Measurements from ENCODE around the gene ECEL1. TPM values are rescaled to one million over a fixed set of nuclear protein-coding genes. Genes with fewer than 3 reads are reported as not detected.
A peak's percentile ranks its signal among the peaks of the same experiment; 100 is the strongest.
"Not testable (repeated sequence)": the region's sequence is repeated elsewhere in the genome, so short reads cannot be mapped to it uniquely, and the experiment has no call there.

Gene ECEL1, protein sequence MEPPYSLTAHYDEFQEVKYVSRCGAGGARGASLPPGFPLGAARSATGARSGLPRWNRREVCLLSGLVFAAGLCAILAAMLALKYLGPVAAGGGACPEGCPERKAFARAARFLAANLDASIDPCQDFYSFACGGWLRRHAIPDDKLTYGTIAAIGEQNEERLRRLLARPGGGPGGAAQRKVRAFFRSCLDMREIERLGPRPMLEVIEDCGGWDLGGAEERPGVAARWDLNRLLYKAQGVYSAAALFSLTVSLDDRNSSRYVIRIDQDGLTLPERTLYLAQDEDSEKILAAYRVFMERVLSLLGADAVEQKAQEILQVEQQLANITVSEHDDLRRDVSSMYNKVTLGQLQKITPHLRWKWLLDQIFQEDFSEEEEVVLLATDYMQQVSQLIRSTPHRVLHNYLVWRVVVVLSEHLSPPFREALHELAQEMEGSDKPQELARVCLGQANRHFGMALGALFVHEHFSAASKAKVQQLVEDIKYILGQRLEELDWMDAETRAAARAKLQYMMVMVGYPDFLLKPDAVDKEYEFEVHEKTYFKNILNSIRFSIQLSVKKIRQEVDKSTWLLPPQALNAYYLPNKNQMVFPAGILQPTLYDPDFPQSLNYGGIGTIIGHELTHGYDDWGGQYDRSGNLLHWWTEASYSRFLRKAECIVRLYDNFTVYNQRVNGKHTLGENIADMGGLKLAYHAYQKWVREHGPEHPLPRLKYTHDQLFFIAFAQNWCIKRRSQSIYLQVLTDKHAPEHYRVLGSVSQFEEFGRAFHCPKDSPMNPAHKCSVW
- total RNA-seq (2014; rRNA removed), result not detected in 2 replicates
- not detected for polyA plus RNA-seq (2012)

DNA sequence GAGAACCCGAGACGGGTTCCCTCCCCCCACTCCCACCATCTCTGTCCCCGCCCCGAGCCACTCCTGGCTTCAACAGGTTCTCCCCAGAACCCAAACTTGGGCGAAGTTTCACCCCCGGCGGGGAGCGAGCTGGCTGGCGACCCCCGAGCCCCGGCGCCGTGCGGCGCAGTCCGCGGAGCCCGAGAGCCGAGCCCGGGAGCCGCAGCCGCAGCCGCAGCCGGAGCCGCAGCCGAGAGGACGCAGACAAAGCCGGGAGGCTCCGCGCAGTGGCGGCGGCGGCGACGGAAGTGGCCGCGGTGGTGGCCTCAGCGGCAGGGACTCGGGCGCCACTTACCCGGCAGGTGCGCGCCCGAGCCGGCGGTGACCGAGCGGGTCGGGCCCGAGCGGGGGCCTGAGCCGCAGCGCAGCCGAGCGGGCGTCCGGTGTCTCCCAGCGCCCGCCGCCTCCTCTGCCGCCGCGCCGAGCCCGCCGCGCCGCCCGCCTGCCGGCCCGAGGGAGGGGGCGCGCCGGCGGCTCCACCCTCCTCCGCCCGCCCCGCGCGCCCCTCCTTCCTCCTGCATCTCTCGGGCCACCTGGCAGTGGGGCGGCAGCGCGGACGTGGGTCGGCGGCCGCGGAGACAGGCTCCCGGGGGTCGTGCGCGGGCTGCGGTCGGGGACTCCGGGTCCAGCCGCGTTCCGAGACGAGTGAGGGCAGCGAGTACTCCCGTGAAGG lies at the start of gene ECEL1:
TSS of gene ECEL1 (minus strand) at position 450 of the 712 bp plus-strand sequence. CDS start 1,181 bp downstream, outside the sequence.
- no peak for DNase-seq (ENCODE audit: low read depth)

GRCh38 chr2:232537079-232537478 lies 49.4 kb upstream of the ECEL1 start:
- DNase-seq (ENCODE audit: low read depth), result no peak

GRCh38 chr2:232535761-232536530 lies 48.3 kb upstream of the ECEL1 start:
- no peak for DNase-seq (ENCODE audit: low read depth)

DNA sequence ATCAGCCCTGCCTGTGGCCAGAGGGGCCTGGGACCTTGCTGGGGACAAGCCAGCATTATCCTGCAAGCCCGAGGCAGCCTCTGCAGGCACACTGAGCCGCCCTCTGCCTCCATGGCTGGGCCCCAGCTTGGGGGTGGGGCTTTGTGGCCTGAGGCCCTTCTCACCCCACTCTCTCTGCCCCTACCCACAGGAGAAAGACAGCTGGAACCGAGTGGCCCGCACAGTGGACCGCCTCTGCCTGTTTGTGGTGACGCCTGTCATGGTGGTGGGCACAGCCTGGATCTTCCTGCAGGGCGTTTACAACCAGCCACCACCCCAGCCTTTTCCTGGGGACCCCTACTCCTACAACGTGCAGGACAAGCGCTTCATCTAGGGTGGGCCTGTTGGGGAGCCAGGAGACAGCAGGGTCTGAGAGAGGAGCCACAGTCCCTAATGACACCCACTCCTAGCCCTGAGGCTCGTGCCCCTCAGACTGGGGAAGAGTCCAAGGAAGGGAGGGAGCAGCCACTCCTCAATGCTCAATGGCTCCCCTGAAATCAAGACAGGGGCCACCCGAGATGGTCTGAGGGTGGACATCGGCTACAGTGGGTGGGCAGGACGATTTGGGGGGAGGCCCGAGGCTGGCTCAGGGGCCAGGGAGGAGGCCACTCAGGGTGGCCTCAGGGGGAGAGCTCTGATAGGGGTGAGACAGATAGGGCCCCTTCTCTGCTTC lies 47.5 kb upstream of the ECEL1 start:
- no peak for DNase-seq (ENCODE audit: low read depth)

DNA sequence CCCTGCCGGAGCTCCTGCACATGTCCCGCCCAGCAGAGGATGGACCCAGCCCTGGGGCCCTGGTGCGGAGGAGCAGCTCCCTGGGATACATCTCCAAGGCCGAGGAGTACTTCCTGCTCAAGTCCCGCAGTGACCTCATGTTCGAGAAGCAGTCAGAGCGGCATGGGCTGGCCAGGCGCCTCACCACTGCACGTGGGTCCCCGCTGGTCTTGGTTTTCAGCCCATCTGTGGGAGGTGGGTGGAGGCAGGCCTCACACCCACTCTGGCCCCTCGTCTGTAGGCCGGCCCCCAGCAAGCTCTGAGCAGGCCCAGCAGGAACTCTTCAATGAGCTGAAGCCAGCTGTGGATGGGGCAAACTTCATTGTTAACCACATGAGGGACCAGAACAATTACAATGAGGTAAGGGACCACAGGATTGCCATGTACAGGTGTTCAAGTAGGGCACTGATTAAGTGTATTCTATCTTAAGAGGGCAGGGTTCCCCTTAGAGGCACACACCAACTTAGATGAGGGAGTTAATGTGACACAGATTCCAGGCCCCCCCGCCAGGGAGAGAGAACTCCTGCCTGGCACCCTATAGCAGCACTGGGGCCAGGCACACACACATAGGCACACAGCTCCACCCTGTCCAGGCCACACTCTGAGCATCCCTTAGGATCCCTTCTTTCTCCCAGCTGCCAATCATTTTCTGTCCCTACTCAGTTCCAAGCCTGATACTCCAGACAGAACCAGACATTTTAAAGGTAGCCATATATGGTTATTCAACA lies 46.5 kb upstream of the ECEL1 start:
- no peak for DNase-seq (ENCODE audit: low read depth)

DNA sequence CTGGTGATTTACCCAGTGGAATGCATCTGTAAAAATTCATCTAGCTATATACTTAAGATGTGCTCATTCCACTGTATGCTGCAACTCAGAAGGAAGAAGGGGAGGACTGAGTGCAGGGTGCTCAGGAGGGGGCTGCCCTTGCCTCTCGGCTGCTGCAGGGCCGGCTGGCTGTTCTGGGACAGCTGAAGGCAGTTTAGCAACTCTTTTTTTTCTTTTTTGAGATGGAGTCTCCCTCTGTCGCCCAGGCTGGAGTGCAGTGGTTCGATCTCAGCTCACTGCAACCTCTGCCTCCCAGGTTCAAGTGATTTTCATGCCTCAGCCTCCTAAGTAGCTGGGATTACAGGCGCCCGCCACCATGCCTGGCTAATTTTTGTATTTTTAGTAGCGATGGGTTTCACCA lies 45.2 kb upstream of the ECEL1 start:
- not testable (repeated sequence) for DNase-seq (ENCODE audit: low read depth)

DNA sequence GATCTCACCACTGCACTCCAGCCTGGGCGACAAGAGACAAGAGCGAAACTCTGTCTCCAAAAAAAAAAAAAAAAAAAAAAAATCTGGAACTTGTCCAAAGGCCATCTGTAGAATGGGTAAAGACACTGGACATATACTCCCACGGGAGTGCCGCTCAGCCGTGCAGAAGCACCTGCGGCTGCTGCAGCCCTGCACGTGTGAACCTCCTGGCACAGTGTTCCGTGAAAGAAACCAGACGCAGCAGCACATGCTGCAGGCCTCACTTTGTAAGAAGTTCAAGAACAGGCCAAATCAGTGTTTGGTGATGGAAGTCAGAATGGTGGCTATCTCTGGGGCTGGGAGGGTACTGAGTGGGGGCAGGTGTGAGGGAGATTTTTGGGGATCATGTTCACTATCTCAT lies 44.8 kb upstream of the ECEL1 start:
- no peak for DNase-seq (ENCODE audit: low read depth)

DNA sequence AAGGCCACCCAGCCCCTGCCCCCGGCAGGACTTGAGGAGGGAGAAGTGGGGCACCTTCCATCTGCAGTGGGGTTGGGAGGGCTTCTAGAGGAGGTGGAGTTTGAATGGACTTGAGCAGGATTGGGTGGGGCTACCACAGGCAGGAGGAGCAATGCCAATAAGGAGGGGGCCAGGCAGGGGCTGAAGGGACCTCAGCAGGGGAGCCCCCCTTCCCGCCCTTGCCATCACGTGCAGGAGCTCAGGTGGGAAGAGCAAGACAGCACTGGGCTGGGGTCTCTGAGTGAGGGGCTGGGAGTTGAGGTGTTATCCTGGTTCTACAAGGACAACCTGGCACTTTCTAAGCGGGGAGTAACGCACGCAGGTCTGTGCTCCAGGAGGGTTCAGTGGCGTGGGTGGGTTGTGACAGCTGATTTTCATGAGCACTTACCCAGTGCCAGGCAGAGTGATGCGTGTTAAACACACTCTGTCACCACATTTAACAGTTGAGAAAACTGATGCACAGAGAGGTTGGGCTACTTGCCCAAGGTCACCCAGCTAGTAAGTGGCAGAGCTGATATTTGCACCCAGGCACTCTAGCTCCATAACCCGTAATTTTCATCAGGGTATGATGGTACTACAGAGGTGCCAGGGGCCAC lies 43.1 kb upstream of the ECEL1 start:
- DNase-seq (ENCODE audit: low read depth), result no peak

- DNase-seq (ENCODE audit: low read depth), result no peak
Observed at GRCh38 chr2:232529806-232530547, 42.3 kb upstream of the ECEL1 start.

- peak; percentile 44 for DNase-seq (ENCODE audit: low read depth)
Observed at GRCh38 chr2:232528746-232529460, 41.3 kb upstream of the ECEL1 start.

DNA sequence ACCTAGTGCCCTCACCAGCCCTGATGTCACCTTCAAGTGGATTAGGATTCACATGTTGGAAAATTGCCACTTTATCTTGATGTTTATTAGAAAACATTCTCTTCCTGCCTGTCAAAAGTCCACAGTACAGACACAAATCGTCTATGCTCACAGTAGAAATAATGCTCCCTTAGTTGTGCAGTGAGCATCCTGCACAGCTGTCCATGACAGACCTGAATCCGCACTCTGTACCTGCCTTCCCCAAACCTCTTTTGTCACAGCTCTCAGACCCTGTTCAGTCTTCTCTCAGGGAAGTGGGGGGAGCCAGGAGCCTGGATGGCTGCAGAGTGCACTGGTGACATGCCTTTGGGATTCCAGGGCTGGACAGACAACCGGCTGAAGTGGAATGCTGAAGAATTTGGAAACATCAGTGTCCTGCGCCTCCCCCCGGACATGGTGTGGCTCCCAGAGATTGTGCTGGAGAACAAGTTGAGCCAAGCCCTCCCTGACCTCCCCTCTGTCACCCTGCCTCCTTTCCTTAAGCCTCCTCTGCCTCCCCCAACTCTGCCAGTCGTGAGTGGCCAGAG lies 40.4 kb upstream of the ECEL1 start:
- DNase-seq (ENCODE audit: low read depth), result no peak

- no peak for DNase-seq (ENCODE audit: low read depth)
Observed at GRCh38 chr2:232526372-232526941, 38.8 kb upstream of the ECEL1 start.

DNA sequence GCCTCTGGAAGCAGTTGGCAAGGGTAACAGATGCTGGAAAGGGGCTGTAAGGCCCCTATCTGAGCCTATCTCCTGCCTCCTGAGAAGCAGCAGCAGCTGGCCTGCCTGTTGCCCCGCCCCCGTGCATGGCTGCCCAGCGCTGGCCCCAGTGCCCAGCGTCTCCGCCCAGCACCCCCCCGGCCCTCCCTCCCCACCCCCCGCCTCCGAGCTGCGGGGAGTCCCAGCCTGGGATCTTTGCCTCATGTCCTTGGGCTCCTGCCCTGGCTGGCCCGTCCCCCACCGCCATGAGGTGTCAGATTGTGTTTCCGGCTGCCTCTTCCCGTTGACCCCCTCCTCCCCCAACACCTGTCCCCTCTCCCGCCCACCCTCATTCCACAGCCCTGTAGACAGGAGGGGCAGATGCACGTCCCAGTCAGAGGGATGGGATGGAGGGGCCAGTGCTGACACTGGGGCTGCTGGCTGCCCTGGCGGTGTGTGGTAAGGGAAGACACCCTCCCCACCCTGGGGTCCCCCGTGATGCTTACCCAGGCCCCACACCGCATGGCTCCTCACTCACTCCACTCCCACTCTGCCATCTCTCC lies 38.2 kb upstream of the ECEL1 start, which contains the start of gene CHRND:
TSS of gene CHRND (plus strand) at position 370 of the 581 bp plus-strand sequence. CDS start at position 426, 56 bp downstream.
- DNase-seq (ENCODE audit: low read depth), result peak; percentile 91

DNA sequence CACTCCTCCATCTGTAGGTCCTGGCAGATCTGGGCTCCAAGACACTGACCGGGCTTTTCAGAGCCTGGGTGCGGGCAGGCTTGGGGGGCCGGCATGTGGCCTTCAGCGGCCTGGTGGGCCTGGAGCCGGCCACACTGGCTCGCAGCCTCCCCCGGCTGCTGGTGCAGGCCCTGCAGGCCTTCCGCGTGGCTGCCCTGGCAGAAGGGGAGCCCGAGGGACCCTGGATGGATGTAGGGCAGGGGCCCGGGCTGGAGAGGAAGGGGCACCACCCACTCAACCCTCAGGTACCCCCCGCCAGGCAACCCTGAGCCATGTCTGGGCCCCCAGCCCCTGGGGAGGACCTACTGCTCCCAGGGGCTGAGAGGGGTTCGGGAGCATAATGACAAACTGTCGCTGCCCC lies 37.6 kb upstream of the ECEL1 start:
- DNase-seq (ENCODE audit: low read depth), result no peak

DNA sequence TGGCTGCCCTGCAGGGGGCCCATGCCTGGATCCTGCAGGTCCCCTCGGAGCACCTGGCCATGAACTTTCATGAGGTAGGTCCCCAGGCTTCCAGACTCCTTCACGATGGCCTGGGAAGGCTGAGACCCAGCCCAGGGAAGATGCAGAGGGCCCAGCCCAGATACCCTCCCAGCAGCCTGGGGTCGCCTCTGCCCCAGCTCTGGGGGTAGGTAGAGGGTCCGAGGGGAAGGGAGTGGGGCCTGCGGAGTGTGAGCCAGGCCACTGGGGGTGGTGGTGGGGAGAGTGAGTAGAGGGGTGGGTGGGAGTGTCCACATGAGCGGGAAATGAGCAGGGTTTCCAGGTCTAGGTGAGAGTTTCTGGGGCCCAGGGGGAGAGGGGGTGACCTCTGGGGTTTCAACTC lies 37.1 kb upstream of the ECEL1 start:
- DNase-seq (ENCODE audit: low read depth), result no peak

- peak; percentile 37 for DNase-seq (ENCODE audit: low read depth)
Observed at GRCh38 chr2:232523682-232524597, 36.3 kb upstream of the ECEL1 start.
